ENCODE results near the gene SYCP3.

SYCP3 gene
- total RNA-seq: 0.14 to 0.92 (median 0.39) reads per million in 3 experiments

GRCh38 chr12:101738920-101739665 is at the start of gene SYCP3:
Gene SYCP3, minus strand, starts transcription at chr12:101739462. Its CDS starts 1,527 bp downstream, at chr12:101737935.
- no peak for DNase-seq

GRCh38 chr12:101785671-101786070 is 46.4 kb upstream of the SYCP3 start:
- DNase-seq: no peak

- no peak for DNase-seq
Observed at GRCh38 chr12:101784376-101784775, 45.1 kb upstream of the SYCP3 start.

- no peak for DNase-seq
Observed at GRCh38 chr12:101783838-101784237, 44.6 kb upstream of the SYCP3 start.

- DNase-seq: no peak
Observed at GRCh38 chr12:101783150-101783549, 43.9 kb upstream of the SYCP3 start.

GRCh38 chr12:101782273-101782731 is 43.0 kb upstream of the SYCP3 start:
- no peak for DNase-seq

- DNase-seq: no peak
Observed at GRCh38 chr12:101781834-101782233, 42.6 kb upstream of the SYCP3 start.

- DNase-seq: no peak
Observed at GRCh38 chr12:101780599-101780998, 41.3 kb upstream of the SYCP3 start.

GRCh38 chr12:101779626-101780025 is 40.4 kb upstream of the SYCP3 start:
- DNase-seq: no peak

- no peak for DNase-seq
Observed at GRCh38 chr12:101779200-101779599, 39.9 kb upstream of the SYCP3 start.

- DNase-seq: no peak
Observed at GRCh38 chr12:101777978-101778377, 38.7 kb upstream of the SYCP3 start.

GRCh38 chr12:101777485-101777884 is 38.2 kb upstream of the SYCP3 start:
- no peak for DNase-seq

- DNase-seq: no peak
Observed at GRCh38 chr12:101775816-101776215, 36.6 kb upstream of the SYCP3 start.

- peak; percentile 66 for DNase-seq
Observed at GRCh38 chr12:101773650-101774162, 34.4 kb upstream of the SYCP3 start.

GRCh38 chr12:101772012-101772775 is 32.9 kb upstream of the SYCP3 start:
- no peak for DNase-seq

GRCh38 chr12:101769865-101770264 is 30.6 kb upstream of the SYCP3 start:
- no peak for DNase-seq

- DNase-seq: no peak
Observed at GRCh38 chr12:101768781-101769180, 29.5 kb upstream of the SYCP3 start.

- DNase-seq: no peak
Observed at GRCh38 chr12:101767537-101767936, 28.3 kb upstream of the SYCP3 start.

GRCh38 chr12:101764051-101764792 is 25.0 kb upstream of the SYCP3 start:
- no peak for DNase-seq

- no peak for DNase-seq
Observed at GRCh38 chr12:101763246-101763931, 24.1 kb upstream of the SYCP3 start.

- no peak for DNase-seq
Observed at GRCh38 chr12:101761781-101762180, 22.5 kb upstream of the SYCP3 start.

- no peak for DNase-seq
Observed at GRCh38 chr12:101761350-101761749, 22.1 kb upstream of the SYCP3 start.

Measured in central memory CD4-positive, alpha-beta T cell (primary cell).